GM12873 (cell line): Measurements from ENCODE around the gene NFATC2IP.

Source experiments
- CTCF ChIP-seq: IDR thresholded peaks from 2 replicates; pipeline ENCODE4 v1.5.1; 2012; ENCODE audit warnings: low read depth, mild to moderate bottlenecking, moderate library complexity, low read length, control low read depth; ENCODE audit not compliant: insufficient read depth; ENCODE audit errors: missing control alignments

Gene NFATC2IP

GRCh38 chr16:28937222-28937876 is 13.4 kb upstream of the NFATC2IP start:
- no peak for TF ChIP-seq CTCF

- TF ChIP-seq CTCF: no peak
Measured at GRCh38 chr16:28938721-28939120, 12.0 kb upstream of the NFATC2IP start.

- no peak for TF ChIP-seq CTCF
Measured at GRCh38 chr16:28943281-28943680, 7.5 kb upstream of the NFATC2IP start.

- TF ChIP-seq CTCF: no peak
Measured at GRCh38 chr16:28946681-28947080, 4.1 kb upstream of the NFATC2IP start.

GRCh38 chr16:28951410-28951943 is 740 bp downstream of the NFATC2IP start:
- no peak for TF ChIP-seq CTCF

- TF ChIP-seq CTCF: no peak
Measured at GRCh38 chr16:28958216-28958615, 7.5 kb downstream of the NFATC2IP start.

GRCh38 chr16:28958836-28959235 is 8.1 kb downstream of the NFATC2IP start:
- TF ChIP-seq CTCF: no peak
